HG02610 (cell line): ENCODE data around the gene SIRPG.
"Not testable (repeated sequence)": the region's sequence is repeated elsewhere in the genome, so short reads cannot be mapped to it uniquely, and the experiment has no call there.

ENCODE experiments used
- ATAC-seq: cut with Tn5 transposase; IDR thresholded peaks from one replicate; pipeline ENCODE4 v1.9.1; 2021; ENCODE audit warnings: mild to moderate bottlenecking, moderate library complexity; ENCODE audit not compliant: unreplicated experiment

SIRPG gene

DNA sequence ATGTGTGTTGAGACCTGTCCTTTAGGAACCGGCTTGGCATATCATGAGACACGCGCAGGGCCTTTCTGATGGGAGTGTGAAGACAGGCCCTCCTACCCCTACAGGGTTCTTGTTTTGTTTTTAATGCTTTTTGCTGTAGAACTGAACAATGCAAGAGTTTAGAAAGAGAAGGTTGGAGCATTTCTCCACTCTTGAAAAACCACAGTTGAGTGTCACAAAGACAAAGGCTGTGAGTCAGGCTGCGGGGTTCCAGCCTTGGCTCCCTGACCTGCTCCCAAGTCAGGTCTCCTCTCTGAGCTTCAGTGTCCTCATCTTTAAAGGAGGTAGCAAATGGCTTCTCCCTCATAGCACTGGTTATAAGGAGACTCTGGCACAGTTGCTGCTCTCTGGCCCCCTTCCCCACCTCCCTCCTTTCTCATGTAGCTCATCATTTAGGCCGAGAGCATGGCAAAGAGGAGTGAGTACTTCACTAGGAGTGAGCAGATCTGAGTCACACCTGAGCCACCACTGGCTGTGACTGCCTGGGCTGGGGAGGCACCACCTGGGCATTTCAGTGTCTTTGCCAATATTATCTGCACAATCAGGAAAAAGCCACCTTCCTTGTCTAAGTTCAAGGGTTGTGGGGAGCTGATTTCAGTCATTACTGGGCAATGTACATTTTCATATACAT, 48.8 kb downstream of the SIRPG start:
- not testable (repeated sequence) for ATAC-seq

DNA sequence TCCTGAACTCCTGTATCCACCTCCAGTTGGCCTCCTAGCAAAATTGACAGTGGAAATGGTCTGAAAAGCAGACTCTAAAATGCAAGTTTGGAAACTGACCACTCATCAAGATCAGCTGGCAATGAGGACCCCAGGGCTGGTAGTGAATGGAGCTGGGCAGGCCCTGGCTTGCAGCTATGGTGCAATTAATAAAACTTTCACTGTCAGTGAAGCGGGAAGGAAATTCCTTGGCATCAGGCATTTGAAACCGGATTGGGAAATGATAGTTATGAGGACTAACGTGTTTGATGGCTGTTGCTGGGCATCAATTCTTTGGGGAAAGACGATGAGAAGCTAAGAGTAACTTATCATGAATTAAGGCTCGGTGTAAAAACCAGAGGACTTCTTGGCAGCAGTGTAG, 56.8 kb downstream of the SIRPG start:
- ATAC-seq, result no peak

DNA sequence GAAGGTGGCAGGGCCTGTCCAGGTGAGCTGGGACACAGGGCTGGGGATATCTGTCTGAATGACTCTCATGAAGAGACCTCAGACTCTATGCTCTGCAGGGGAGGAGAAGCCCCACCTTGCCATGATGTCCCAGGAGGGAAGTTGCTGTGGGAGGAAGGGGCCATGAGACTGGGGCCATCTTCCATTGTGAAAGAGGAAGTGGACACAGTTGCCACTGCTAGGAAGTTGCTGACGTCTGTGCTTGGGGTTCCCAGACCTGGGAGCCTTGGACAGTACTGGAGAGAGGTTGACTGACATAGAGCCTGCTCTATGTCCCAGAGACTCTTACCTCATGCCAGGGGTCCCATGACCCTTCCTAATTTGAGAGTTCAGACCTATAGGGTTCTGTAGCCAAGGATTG, 62.2 kb downstream of the SIRPG start:
- ATAC-seq, result no peak

DNA sequence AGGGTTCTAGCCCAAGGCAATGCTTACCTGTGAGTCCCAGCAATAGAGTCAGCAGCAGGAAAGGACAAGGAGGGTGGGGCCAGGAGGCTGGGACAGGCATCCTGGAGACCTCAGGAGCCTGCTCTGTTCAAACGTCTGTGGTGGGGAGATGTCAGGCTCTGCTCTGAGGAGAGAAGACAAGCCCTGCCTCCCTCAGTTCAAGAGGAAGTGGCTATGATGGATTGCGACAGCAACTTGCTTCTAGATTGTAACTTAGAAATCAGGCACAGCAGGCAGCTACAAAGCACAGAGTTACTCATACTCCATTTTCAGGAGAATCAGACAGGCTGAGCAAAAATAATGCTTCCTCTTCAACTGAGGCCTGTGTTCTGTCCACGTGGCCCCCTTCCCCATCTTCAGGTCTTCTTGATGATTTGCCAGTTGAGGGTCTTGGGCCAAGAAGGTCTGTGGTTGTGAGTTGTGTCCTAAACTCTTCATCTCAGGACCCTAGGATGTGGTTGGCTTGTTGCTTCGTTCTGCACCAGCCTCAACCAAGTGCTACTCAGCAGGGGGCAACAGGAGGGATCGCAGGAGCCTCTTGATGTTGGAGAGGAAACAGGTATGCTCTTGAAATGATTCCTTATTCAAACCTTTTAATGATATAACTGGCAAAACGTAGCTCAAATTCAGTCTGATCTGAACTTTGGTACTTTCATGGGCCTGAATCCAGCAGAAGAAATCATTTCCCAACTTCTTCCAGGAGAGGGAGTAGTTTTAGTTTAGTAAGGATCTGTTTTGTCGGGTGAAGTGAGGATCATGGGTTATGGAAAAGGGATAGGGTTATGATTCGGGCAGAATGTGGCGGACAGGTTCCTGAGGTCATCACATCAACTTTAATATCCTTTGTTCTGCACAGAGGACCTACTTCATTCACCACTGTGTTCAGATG, 68.8 kb downstream of the SIRPG start:
- no peak for ATAC-seq

DNA sequence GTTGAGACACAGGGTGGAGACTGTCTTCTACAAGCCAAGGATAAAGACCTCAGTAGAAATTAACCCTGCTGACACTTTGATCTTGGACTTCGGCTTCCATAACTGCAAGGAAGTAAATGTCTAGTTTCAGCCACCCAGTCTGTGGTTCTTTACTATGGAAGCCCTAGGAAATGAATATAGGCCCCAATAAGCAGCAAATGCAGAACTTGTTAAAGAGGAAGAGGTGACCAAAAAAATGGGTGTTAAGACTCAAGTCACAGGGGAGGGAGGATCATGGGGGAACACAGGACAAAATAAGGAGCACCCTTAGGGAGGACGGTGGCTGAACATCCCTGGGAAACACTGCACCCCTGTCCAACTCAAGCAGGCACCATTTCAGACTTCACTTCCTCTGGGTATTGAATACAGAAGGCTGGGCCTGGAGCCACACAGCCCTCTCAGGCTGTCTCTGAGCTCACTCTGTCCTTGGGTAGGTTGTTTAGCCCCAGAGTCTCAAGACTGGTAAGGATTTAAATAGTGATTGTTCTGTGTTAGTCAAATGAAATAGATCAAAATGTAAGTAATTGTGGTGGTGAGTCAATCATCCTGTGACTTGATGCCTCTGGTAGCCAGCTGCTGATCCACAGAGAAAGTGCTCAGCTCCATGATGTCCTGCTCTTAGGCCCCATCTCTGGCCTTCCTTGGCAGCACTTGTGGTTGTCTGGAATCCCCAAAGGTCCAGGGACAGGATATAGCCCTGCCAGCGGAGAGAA, 69.6 kb downstream of the SIRPG start:
- no peak for ATAC-seq

DNA sequence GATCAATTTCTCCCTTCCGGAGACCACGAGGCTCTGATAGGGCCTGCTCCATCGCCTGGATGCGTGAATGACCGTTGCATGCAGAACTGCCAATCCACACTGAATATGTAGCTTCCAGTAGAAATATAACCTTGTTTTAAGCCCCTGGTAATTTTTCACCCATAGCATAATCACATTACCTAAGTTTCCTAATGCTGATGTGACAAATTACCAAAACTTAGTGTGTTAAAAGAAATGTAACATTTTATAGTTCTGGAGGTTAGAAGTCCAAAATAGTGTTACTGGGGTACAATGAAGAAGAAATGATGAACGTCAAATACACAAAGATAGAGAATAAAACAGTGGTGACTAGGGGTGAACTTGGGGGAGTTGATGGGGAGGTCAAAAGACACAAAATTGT, 78.1 kb downstream of the SIRPG start:
- no peak for ATAC-seq
